ENCODE measurements around the gene FAM117A. TPM values are rescaled to one million over a fixed set of nuclear protein-coding genes. Genes with fewer than 3 reads are reported as not detected.
"Not testable (repeated sequence)": the region's sequence is repeated elsewhere in the genome, so short reads cannot be mapped to it uniquely, and the experiment has no call there.

FAM117A gene
- total RNA-seq, 3 donors from 2014 or later: 10.3 to 12.1 (median 11.6) TPM

DNA sequence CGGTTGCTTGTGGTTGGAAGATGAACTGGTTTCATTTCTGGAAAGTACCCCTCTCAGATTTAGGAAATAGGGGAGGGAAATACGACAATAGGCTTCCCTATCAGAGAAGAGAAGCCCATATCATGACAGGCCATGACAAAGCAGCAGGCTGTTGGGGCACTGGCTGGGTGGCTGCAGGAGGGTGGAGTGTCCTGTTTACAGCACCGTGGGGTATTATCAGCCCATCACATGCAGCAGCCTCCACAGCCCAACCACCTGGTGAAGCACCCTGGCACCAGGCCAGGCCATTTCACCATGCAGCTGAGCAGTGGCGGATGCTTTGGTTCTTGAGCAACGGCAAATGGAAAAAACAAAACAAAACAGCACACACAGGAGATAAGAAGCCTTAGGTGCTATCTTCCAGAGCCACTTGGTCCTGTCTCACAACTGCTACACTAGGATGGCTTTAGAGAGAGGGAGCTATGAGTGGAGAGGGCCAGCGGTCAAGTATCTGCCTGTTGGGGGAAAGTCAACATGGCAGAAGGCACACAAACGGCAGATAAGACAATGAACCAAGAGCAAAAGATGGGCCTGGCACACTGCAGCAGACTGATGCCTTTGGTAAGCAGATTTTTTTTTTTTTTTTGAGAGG is 24.2 kb downstream of the FAM117A start:
- Mint-ChIP-seq H3K4me1 (ENCODE audit: low read depth) (peaks cover 86% of the 10 kb centered on the region), H3K9me3 (no peaks in the 10 kb centered on the region), H3K36me3 (ENCODE audit: insufficient read depth) (peaks cover 10% of the 10 kb centered on the region), H3K27me3 (ENCODE audit: low read depth) (no peaks in the 10 kb centered on the region), H3K4me3 (peak overlapping the region; percentile 87)
- ATAC-seq (peak; percentile 88 to 89), DNase-seq (peak; percentile 83)

DNA sequence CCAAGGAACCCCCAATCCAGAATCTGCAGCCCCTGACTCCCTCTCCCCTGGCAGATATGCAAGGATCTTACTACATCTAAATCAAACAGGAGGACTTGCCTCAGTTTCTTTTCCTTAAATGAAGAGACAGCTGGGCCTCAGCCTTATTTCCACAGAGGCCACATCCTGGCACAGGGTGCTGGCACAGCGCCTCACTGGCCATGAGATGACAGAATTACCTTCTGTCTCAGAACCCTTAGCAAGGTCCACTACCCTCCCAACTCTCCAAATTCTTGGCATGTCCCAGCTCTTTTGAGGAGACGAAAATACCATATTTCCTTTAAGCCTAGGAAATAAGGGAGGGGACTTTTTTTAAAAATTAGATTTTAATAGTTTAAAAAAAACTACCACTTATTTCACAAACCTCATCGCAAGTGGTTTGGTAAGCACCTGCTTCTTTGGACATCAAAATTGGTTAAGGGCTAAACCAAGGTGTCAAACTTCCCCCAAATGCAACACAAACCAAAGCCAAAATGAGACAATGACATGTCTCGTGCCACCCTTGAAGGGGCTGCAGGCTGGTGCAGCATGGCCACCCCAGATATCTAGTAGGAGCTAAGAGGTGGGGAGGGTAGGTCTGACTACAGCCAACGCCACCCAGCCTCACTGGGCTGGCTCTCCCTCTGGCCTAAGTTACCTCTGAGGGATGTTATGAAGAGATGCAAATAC is 25.3 kb downstream of the FAM117A start:
- Mint-ChIP-seq H3K36me3 (ENCODE audit: insufficient read depth) (peaks cover 10% of the 10 kb centered on the region), H3K9me3 (no peaks in the 10 kb centered on the region), H3K4me1 (ENCODE audit: low read depth) (peaks cover 80% of the 10 kb centered on the region), H3K4me3 (peak overlapping the region; percentile 87), H3K27me3 (ENCODE audit: low read depth) (no peaks in the 10 kb centered on the region)
- ATAC-seq (no peak), DNase-seq (no peak)

GRCh38 chr17:49734515-49735490 is 29.1 kb downstream of the FAM117A start:
- Mint-ChIP-seq H3K36me3 (ENCODE audit: insufficient read depth) (peaks cover 13% of the 10 kb centered on the region), H3K27me3 (ENCODE audit: low read depth) (no peaks in the 10 kb centered on the region), H3K4me1 (ENCODE audit: low read depth) (peaks cover 71% of the 10 kb centered on the region), H3K4me3 (no peak overlapping the region), H3K9me3 (no peaks in the 10 kb centered on the region)
- no peak for DNase-seq
- no peak for ATAC-seq

DNA sequence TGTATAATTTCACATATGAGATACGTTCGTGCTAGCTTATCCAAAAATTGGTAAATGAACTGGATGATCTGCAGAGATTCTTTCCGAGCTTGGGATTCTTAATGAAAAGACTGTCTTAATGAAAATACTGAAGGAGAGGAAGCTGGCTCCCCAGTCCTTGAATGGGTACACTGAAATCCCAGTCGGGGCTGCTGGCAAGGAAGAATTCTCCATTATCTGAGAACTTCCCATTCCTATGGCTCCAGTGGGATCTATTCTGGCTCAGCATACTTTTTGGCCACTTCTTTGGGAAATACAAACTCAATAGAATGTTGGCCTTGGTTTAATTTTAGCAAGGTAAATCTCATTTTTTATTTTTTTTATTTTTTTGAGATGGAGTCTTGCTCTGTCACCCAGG is 32.5 kb downstream of the FAM117A start:
- Mint-ChIP-seq H3K27me3 (ENCODE audit: low read depth) (no peaks in the 10 kb centered on the region), H3K36me3 (ENCODE audit: insufficient read depth) (peaks cover 26% of the 10 kb centered on the region), H3K4me1 (ENCODE audit: low read depth) (peaks cover 60% of the 10 kb centered on the region), H3K9me3 (no peaks in the 10 kb centered on the region), H3K4me3 (no peak overlapping the region)
- no peak for ATAC-seq
- DNase-seq: no peak

- no peak overlapping the region for H3K4me3 Mint-ChIP-seq
These were observed 33.0 kb downstream of the FAM117A start for GRCh38 chr17:49730785-49731434.

DNA sequence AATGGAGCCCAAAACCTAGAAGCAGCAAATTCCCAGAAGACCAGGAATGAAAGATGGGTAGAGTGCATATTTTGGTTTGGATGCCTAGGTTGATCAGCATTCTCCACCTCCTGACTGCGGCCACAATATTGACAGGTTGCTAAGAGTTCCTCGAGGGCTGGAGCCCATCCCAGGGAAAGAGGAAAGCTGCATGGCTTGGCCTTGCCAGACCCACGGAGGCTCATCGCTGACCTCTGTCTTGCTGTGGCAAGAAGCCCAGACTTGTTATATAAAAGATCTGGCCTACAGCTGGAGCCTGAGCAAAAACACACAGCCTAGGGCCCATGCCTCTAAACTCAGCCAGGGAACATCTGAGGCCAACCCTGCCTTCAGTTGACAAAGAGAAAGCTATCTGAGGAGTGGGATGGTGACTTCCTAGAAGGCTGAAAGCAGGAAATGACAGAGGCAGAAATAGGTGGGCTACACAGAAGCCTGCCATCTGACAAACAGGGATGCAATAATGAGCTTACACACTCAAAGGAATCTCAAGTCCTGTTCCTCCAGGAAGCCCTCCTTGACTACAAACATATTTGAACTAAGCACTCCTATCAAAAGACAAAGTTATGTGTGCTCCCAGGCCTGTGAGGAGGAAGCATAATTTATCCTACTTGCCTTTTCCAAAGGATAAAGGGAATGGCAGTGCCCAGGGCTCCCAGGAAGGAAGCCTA is 33.7 kb downstream of the FAM117A start:
- Mint-ChIP-seq H3K9me3 (peaks cover 4% of the 10 kb centered on the region), H3K4me3 (no peak overlapping the region), H3K4me1 (ENCODE audit: low read depth) (peaks cover 55% of the 10 kb centered on the region), H3K36me3 (ENCODE audit: insufficient read depth) (peaks cover 31% of the 10 kb centered on the region), H3K27me3 (ENCODE audit: low read depth) (no peaks in the 10 kb centered on the region)
- ATAC-seq (no peak), DNase-seq (no peak)

More at GRCh38 chr17:49730785-49731434, 33.0 kb downstream of the FAM117A start:
- Mint-ChIP-seq H3K4me1 (ENCODE audit: low read depth) (peaks cover 56% of the 10 kb centered on the region), H3K9me3 (no peaks in the 10 kb centered on the region), H3K36me3 (ENCODE audit: insufficient read depth) (peaks cover 26% of the 10 kb centered on the region), H3K27me3 (ENCODE audit: low read depth) (no peaks in the 10 kb centered on the region)
- ATAC-seq: no peak
- DNase-seq: no peak

GRCh38 chr17:49729069-49729468 is 34.9 kb downstream of the FAM117A start:
- no peak overlapping the region for H3K4me3 Mint-ChIP-seq
- peaks cover 5% of the 10 kb centered on the region for H3K9me3 Mint-ChIP-seq
- no peak for DNase-seq
- no peaks in the 10 kb centered on the region for H3K27me3 Mint-ChIP-seq (ENCODE audit: low read depth)
- no peak for ATAC-seq
- peaks cover 58% of the 10 kb centered on the region for H3K4me1 Mint-ChIP-seq (ENCODE audit: low read depth)
- H3K36me3 Mint-ChIP-seq (ENCODE audit: insufficient read depth): peaks cover 34% of the 10 kb centered on the region

DNA sequence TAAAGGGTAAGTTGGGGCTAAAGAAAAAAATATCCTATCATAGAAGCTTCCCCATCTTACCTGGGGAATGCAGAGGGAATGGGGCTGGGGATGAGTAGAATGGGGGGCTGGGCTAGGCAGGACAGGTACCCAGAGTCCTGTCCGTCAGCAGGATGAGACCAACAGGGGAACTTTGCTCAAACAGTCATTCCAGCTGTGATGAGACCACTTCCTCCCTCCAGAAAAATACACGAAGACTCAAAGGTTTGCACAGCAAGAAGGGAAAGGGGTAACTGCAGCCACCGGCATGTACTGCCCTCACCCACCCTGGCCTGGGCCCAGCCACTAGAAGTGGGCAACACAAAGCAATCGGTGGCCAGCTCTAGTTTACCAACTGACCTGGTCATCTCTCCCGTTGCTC is 35.5 kb downstream of the FAM117A start:
- Mint-ChIP-seq H3K4me1 (ENCODE audit: low read depth) (peaks cover 62% of the 10 kb centered on the region), H3K4me3 (no peak overlapping the region), H3K36me3 (ENCODE audit: insufficient read depth) (peaks cover 34% of the 10 kb centered on the region), H3K27me3 (ENCODE audit: low read depth) (no peaks in the 10 kb centered on the region), H3K9me3 (peaks cover 5% of the 10 kb centered on the region)
- DNase-seq (no peak), ATAC-seq (no peak)

DNA sequence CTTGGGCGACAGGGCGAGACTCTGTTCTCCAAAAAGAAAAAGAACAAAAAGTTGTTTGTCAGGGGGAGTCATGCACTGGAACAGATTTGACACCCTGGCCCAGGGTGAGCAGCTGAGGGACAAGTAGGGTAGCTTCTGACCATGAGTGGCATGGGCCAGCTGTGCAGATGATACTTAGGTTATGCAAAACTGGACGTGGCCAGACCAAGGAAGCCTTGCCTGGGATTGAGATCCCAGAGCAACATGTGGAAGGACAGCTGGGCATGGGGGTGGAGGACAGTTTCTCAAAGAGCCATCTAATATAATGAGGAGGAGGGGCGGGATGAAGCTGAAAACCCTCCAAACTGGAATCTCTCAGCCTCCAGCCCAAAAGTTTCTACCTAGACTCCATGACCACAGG is 36.6 kb downstream of the FAM117A start:
- peaks cover 30% of the 10 kb centered on the region for H3K36me3 Mint-ChIP-seq (ENCODE audit: insufficient read depth)
- H3K27me3 Mint-ChIP-seq (ENCODE audit: low read depth): no peaks in the 10 kb centered on the region
- H3K9me3 Mint-ChIP-seq: peaks cover 5% of the 10 kb centered on the region
- H3K4me1 Mint-ChIP-seq (ENCODE audit: low read depth): peaks cover 52% of the 10 kb centered on the region
- H3K4me3 Mint-ChIP-seq: no peak overlapping the region
- no peak for DNase-seq
- ATAC-seq: no peak

GRCh38 chr17:49725452-49726130 is 38.3 kb downstream of the FAM117A start:
- H3K4me1 Mint-ChIP-seq (ENCODE audit: low read depth): peaks cover 44% of the 10 kb centered on the region
- ATAC-seq: no peak
- DNase-seq: no peak
- H3K36me3 Mint-ChIP-seq (ENCODE audit: insufficient read depth): peaks cover 29% of the 10 kb centered on the region
- H3K27me3 Mint-ChIP-seq (ENCODE audit: low read depth): no peaks in the 10 kb centered on the region
- no peak overlapping the region for H3K4me3 Mint-ChIP-seq
- peaks cover 5% of the 10 kb centered on the region for H3K9me3 Mint-ChIP-seq

GRCh38 chr17:49724552-49724951 is 39.4 kb downstream of the FAM117A start:
- not testable (repeated sequence) for H3K9me3 Mint-ChIP-seq; DNase-seq; H3K27me3 Mint-ChIP-seq (ENCODE audit: low read depth); ATAC-seq; H3K4me3 Mint-ChIP-seq
- Mint-ChIP-seq H3K4me1 (ENCODE audit: low read depth) (peaks cover 35% of the 10 kb centered on the region), H3K36me3 (ENCODE audit: insufficient read depth) (peaks cover 34% of the 10 kb centered on the region)

- no peak for DNase-seq
- H3K36me3 Mint-ChIP-seq (ENCODE audit: insufficient read depth): peaks cover 29% of the 10 kb centered on the region
- no peaks in the 10 kb centered on the region for H3K27me3 Mint-ChIP-seq (ENCODE audit: low read depth)
- no peak overlapping the region for H3K4me3 Mint-ChIP-seq
- peaks cover 27% of the 10 kb centered on the region for H3K4me1 Mint-ChIP-seq (ENCODE audit: low read depth)
- H3K9me3 Mint-ChIP-seq: peaks cover 5% of the 10 kb centered on the region
- ATAC-seq: no peak
These were observed 40.5 kb downstream of the FAM117A start for GRCh38 chr17:49723423-49723822.

GRCh38 chr17:49722066-49722465 is 41.9 kb downstream of the FAM117A start:
- H3K4me3 Mint-ChIP-seq: no peak overlapping the region
- DNase-seq (no peak), ATAC-seq (no peak)
- peaks cover 32% of the 10 kb centered on the region for H3K36me3 Mint-ChIP-seq (ENCODE audit: insufficient read depth)
- peaks cover 27% of the 10 kb centered on the region for H3K4me1 Mint-ChIP-seq (ENCODE audit: low read depth)
- peaks cover 5% of the 10 kb centered on the region for H3K9me3 Mint-ChIP-seq
- no peaks in the 10 kb centered on the region for H3K27me3 Mint-ChIP-seq (ENCODE audit: low read depth)

All from activated T-cell treated with anti-CD3 and anti-CD28 coated beads, Interleukin-2, amount 50 U/mL, for 4 hours (primary cell).